OCI-LY1 (cell line): ENCODE measurements around the gene RTRAF.

Source experiments
- H2AFZ ChIP-seq: fragments of 200-600 bp; sonication (generic), shearing (Covaris generic); 2 replicates; pipeline ENCODE4 v1.6.0; 2014; ENCODE audit warnings: antibody characterized with exemption, mild to moderate bottlenecking, low read length
- H3F3A ChIP-seq: fragments of 200-600 bp; sonication (generic), shearing (Covaris generic); 2 replicates; pipeline ENCODE4 v1.6.0; 2014; ENCODE audit warnings: mild to moderate bottlenecking, antibody characterized with exemption, low read length, moderate library complexity; ENCODE audit not compliant: insufficient read depth
- H3K27ac ChIP-seq: fragments of 200-600 bp; sonication (generic); 2 replicates; pipeline ENCODE4 v1.5.1; 2014; ENCODE audit warnings: low read length, mixed run types, mild to moderate bottlenecking, low read depth; ENCODE audit not compliant: poor library complexity, severe bottlenecking
- H3K27me3 ChIP-seq: fragments of 200-600 bp; sonication (generic); 2 replicates; pipeline ENCODE4 v1.6.0; 2014; ENCODE audit warnings: antibody characterized with exemption, mild to moderate bottlenecking, low read length, moderate library complexity; ENCODE audit not compliant: insufficient read depth
- H3K36me3 ChIP-seq: fragments of 200-600 bp; sonication (generic); 2 replicates; pipeline ENCODE4 v1.6.1; 2014; ENCODE audit warnings: mild to moderate bottlenecking, antibody characterized with exemption, low read length, moderate library complexity, mixed read lengths; ENCODE audit not compliant: insufficient read depth
- H3K4me1 ChIP-seq: fragments of 200-600 bp; sonication (generic); 2 replicates; pipeline ENCODE4 v1.5.1; 2014; ENCODE audit warnings: mild to moderate bottlenecking, low read length, moderate library complexity; ENCODE audit not compliant: insufficient read depth, severe bottlenecking
- H3K4me2 ChIP-seq: fragments of 200-600 bp; sonication (generic), shearing (Covaris generic); 2 replicates; pipeline ENCODE4 v1.6.1; 2014; ENCODE audit warnings: low read length
- H3K4me3 ChIP-seq: fragments of 200-600 bp; sonication (generic); 2 replicates; pipeline ENCODE4 v1.5.1; 2014; ENCODE audit warnings: low read length, low read depth, mild to moderate bottlenecking, mixed read lengths; ENCODE audit not compliant: poor library complexity, severe bottlenecking
- H3K79me2 ChIP-seq: fragments of 200-600 bp; shearing (Covaris generic); 2 replicates; pipeline ENCODE4 v1.6.1; 2016; ENCODE audit warnings: mixed run types, low read length, mixed read lengths; ENCODE audit not compliant: insufficient read depth
- H3K9ac ChIP-seq: fragments of 200-600 bp; sonication (generic), shearing (Covaris generic); 2 replicates; pipeline ENCODE4 v1.6.1; 2014; ENCODE audit warnings: mild to moderate bottlenecking, low read length, mixed read lengths
- H3K9me2 ChIP-seq: fragments of 200-600 bp; sonication (generic), shearing (Covaris generic); 2 replicates; pipeline ENCODE4 v1.6.1; 2014; ENCODE audit warnings: low read depth, mild to moderate bottlenecking, low read length, mixed read lengths
- H3K9me3 ChIP-seq: fragments of 200-600 bp; shearing (Covaris generic); 2 replicates; pipeline ENCODE4 v1.6.1; 2014; ENCODE audit warnings: low read length, mixed read lengths
- H4K20me1 ChIP-seq: fragments of 200-600 bp; sonication (generic), shearing (Covaris generic); 2 replicates; pipeline ENCODE4 v1.6.0; 2016; ENCODE audit warnings: mild to moderate bottlenecking, low read length; ENCODE audit not compliant: insufficient read depth
- CTCF ChIP-seq: fragments of 200-600 bp; sonication (generic), shearing (Covaris generic); IDR thresholded peaks from 2 replicates; pipeline ENCODE4 v1.5.1; 2017; ENCODE audit warnings: mild to moderate bottlenecking, antibody characterized with exemption, low read length, moderate library complexity, mixed read lengths
- EZH2 ChIP-seq: fragments of 200-600 bp; sonication (generic), shearing (Covaris generic); IDR thresholded peaks from 2 replicates; pipeline ENCODE4 v1.8.0; 2017; ENCODE audit warnings: borderline replicate concordance, mixed run types, mild to moderate bottlenecking, antibody characterized with exemption, low read length, moderate library complexity, mixed read lengths

Gene RTRAF

GRCh38 chr14:52026901-52027300 lies 37.6 kb downstream of the RTRAF start:
- Histone ChIP-seq H3K4me1 (no peaks in the 10 kb centered on the region), H3K36me3 (no peaks in the 10 kb centered on the region), H3K79me2 (no peaks in the 10 kb centered on the region), H4K20me1 (no peaks in the 10 kb centered on the region), H2AFZ (no peak overlapping the region), H3K4me3 (no peak overlapping the region), H3K27me3 (no peaks in the 10 kb centered on the region), H3K9ac (no peak overlapping the region), H3K4me2 (no peak overlapping the region), H3K9me2 (no peaks in the 10 kb centered on the region), H3F3A (no peaks in the 10 kb centered on the region), H3K27ac (no peak overlapping the region), H3K9me3 (no peaks in the 10 kb centered on the region)
- no peak for TF ChIP-seq CTCF
- TF ChIP-seq EZH2: no peak

- no peaks in the 10 kb centered on the region for H4K20me1 ChIP-seq
- H3K27ac ChIP-seq: no peak overlapping the region
- no peaks in the 10 kb centered on the region for H3K36me3 ChIP-seq
- no peak overlapping the region for H3K4me3 ChIP-seq
- H3F3A ChIP-seq: no peaks in the 10 kb centered on the region
- H3K27me3 ChIP-seq: 0 out of 2 replicates have a peak, but pooled peaks cover 3% of the 10 kb centered on the region
- H3K4me1 ChIP-seq: no peaks in the 10 kb centered on the region
- H2AFZ ChIP-seq: no peak overlapping the region
- TF ChIP-seq CTCF (no peak), EZH2 (no peak)
- no peak overlapping the region for H3K4me2 ChIP-seq
- H3K9ac ChIP-seq: no peak overlapping the region
- no peaks in the 10 kb centered on the region for H3K9me3 ChIP-seq
- no peaks in the 10 kb centered on the region for H3K9me2 ChIP-seq
- H3K79me2 ChIP-seq: no peaks in the 10 kb centered on the region
These were observed 40.5 kb downstream of the RTRAF start for GRCh38 chr14:52029881-52030280.

GRCh38 chr14:52031781-52032180 lies 42.4 kb downstream of the RTRAF start:
- H3K9ac ChIP-seq: no peak overlapping the region
- no peak overlapping the region for H2AFZ ChIP-seq
- no peaks in the 10 kb centered on the region for H4K20me1 ChIP-seq
- 0 out of 2 replicates have a peak, but pooled peaks cover 3% of the 10 kb centered on the region for H3K27me3 ChIP-seq
- 0 out of 2 replicates have a peak, but pooled peaks cover 2% of the 10 kb centered on the region for H3K9me3 ChIP-seq
- H3K79me2 ChIP-seq: no peaks in the 10 kb centered on the region
- H3F3A ChIP-seq: no peaks in the 10 kb centered on the region
- no peaks in the 10 kb centered on the region for H3K4me1 ChIP-seq
- no peaks in the 10 kb centered on the region for H3K9me2 ChIP-seq
- no peak for TF ChIP-seq CTCF
- no peak for TF ChIP-seq EZH2
- no peak overlapping the region for H3K27ac ChIP-seq
- no peak overlapping the region for H3K4me2 ChIP-seq
- H3K4me3 ChIP-seq: no peak overlapping the region
- no peaks in the 10 kb centered on the region for H3K36me3 ChIP-seq
